Measurements from ENCODE around the gene DSP.

The DSP gene

GRCh38 chr6:7540595-7540994 lies 876 bp upstream of the DSP start:
- no peak for DNase-seq

DNA sequence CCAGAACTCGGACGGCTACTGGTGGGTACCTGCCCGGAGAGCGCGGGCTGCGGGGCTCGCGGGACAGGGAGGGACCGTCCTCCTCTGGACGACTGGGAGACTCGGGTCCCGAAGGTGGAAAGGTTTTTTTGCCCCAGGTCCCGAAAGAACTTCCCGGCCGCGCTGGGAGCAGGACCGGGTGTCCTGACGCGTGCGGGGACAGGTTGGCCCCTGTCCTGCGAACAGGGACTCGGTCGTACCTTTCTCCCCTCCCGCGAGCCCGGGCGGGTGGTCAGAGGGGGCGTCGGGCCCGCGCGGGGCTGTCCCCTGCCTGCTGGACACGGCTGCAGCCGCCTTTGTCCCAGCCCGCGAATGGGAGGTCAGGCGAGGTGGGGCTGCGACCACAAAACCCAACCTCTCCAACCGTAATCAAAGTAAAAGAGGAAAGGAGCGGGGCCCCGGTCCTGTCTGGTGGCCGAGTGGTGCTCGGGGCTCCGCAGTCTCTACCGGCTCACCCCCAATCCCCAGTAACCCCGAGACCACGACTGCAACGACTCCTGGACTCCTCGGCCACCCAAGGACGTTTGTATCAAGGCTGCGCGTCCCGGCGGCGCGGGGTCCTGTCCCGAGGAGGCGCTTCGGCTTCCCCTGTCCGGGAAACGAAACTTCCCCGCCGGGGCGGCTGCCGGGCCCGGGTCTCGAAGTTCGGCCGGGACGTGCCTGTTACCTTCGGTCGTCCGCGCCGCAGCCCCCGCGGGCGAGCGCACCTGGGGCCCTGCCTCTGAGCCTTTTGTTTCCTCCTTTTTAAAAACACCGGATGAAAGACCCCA lies 798 bp downstream of the DSP start:
- no peak for DNase-seq

GRCh38 chr6:7542874-7543624 lies 1.6 kb downstream of the DSP start:
- no peak for DNase-seq

- no peak for DNase-seq
These were observed 2.4 kb downstream of the DSP start for GRCh38 chr6:7543789-7544424.

- DNase-seq: no peak
These were observed 3.1 kb downstream of the DSP start for GRCh38 chr6:7544597-7544996.

DNA sequence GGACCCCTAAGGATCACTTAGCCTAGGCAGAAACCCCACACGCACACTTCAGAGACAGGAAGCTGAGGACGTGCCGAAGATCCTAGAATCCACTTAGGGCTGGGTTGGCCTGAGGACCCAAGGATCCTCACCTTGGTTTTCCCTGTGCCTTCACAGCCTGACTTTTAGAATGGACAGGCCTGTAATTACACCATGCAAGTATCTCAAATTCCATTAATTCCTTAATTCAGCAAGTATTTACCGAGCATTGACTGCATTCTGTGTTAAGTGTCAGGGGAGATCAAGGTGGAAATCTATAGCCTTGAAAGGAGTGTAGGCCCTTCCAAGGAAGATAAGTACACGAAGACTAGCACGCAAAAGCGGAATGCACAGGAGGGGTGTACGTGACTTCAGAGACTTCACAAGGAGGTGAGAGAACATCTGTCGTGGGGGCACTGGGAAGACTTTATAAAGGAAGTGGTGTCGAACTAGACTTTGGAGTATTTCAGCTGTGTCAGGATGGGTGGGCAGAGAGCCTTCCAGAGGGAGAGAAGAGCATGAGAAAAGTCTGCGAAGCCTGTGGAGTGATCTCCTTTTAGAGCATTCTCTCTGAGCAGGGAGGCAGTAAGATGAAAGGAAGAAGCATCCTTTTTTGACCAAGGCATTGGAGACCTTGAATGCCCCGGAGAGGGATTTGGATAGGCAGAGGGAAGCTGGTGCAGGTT lies 4.0 kb downstream of the DSP start:
- DNase-seq: no peak

- DNase-seq: no peak
These were observed 4.5 kb downstream of the DSP start for GRCh38 chr6:7546020-7546369.

DNA sequence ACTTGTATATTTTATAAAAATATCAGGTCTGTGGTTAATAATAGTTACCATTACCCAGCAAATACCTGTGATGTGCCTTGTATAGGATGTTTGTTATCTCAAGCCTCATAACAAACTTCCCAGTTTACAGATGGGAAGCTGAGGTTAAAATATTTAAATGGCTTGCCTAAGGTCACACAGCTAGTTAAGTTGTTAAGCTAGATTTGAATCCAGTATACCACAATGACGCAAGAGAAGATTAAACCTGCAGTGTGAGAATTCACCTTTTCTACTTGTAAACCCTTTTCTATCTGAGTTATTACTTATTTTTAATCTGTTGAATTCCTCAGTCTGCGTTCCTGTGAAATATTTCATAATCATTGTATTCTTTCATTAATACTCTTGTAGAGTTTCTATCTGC lies 4.9 kb downstream of the DSP start:
- no peak for DNase-seq

- DNase-seq: no peak
These were observed 5.4 kb downstream of the DSP start for GRCh38 chr6:7546896-7547295.

DNA sequence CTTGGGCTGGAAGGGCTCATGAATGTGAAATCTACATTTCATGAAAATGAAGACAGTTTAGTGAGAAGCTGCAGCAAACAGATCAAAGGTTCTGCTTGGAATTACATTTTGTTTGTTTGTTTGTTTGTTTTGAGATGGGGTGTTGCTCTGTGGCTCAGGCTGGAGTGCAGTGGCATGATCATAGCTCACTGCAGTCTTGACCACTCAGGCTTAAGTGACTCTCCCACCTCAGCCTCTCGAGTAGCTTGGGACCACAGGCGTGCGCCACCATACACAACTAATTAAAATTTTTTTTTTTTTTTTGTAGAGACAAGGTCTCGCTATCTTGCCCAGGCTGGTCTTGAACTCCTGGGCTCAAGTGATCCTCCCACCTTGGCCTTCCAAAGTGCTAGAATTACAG lies 5.8 kb downstream of the DSP start:
- no peak for DNase-seq

GRCh38 chr6:7550433-7550801 lies 8.9 kb downstream of the DSP start:
- no peak for DNase-seq

DNA sequence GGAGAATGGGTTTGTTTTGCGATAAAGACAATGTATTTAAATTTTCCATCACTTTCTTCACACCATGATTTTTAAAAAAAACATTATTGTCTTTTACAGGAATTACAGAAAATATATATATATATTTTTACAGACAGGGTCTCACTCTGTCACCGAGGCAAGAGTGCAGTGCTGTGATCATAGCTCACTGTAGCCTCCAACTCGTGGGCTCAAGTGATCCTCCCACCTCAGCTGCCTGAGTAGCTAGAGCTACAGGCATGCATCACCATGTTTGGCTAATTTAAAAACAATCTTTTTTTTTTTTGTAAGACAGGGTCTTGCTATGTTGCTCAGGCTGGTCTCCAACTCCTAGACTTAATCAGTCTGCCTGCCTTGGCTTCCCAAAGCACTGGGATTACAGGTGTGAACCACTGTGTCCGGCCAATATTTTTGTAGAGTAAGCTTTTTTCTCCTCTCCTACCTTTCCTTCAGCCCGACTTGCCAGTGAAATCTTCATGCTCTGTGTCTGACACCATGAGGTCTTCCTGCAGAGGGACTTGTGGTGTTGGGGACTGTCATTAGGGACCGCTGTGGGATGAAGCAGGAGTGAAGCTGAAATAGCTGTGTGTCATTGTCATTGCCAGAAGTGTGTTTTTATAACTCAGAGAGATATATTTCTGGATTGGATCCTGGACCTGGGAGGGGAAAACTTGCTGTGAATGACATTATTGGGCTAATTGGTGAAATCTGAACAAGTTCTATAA lies 13.2 kb downstream of the DSP start:
- DNase-seq: no peak

- DNase-seq: no peak
These were observed 14.2 kb downstream of the DSP start for GRCh38 chr6:7555671-7556070.

- DNase-seq: no peak
These were observed 15.1 kb downstream of the DSP start for GRCh38 chr6:7556394-7557106.

GRCh38 chr6:7557652-7558051 lies 16.2 kb downstream of the DSP start:
- DNase-seq: no peak

- DNase-seq: no peak
These were observed 17.3 kb downstream of the DSP start for GRCh38 chr6:7558781-7559180.

- DNase-seq: no peak
These were observed 17.7 kb downstream of the DSP start for GRCh38 chr6:7559196-7559595.

- no peak for DNase-seq
These were observed 18.3 kb downstream of the DSP start for GRCh38 chr6:7559651-7560385.

GRCh38 chr6:7561153-7561964 lies 19.9 kb downstream of the DSP start:
- DNase-seq: no peak

DNA sequence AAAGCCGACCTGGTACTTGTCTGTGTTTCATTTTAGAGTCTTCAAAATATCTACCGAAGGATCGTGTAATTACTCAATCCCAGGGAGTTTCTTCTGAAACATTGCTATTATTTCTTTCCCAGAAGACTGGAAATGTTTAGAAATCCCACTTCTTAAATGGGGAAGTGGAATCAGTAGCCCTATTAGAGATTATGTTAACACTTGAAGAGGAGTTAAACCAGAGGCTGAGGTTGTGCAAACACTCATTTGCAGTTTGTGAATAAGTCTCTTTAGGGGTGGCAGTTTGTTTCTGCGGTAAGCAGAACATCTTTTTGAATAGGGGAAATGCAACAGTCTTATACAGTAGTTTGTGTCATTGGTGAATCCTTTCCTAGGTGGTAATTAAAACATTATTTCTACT lies 21.3 kb downstream of the DSP start:
- DNase-seq: no peak

Data from activated naive CD4-positive, alpha-beta T cell (primary cell).